DND-41 (cell line): Measurements from ENCODE around the gene ATP11B.

Source experiments
- ATAC-seq: fragments of 200-7000 bp; cut with Tn5 transposase; 3 replicates; pipeline ENCODE4 v1.9.1; 2021; ENCODE audit warnings: low read depth; ENCODE audit not compliant: insufficient read depth
- DNase-seq: peaks from one replicate; pipeline ENCODE4 v3.0.0-alpha.2; 2020
- H2AFZ ChIP-seq: 2 replicates; pipeline ENCODE4 v1.6.0; 2012; ENCODE audit warnings: low read depth, low read length
- H3K27ac ChIP-seq: 2 replicates; pipeline ENCODE4 v1.5.1; 2012; ENCODE audit warnings: low read length, inconsistent platforms
- H3K27me3 ChIP-seq: fragments of 200-600 bp; sonication (generic); 2 replicates; pipeline ENCODE4 v1.6.0; 2012; ENCODE audit warnings: low read length, mild to moderate bottlenecking, inconsistent platforms; ENCODE audit not compliant: insufficient read depth, poor library complexity
- H3K36me3 ChIP-seq: 2 replicates; pipeline ENCODE4 v1.5.1; 2012; ENCODE audit warnings: low read length, inconsistent platforms; ENCODE audit not compliant: insufficient read depth
- H3K4me1 ChIP-seq: 2 replicates; pipeline ENCODE4 v1.5.1; 2012; ENCODE audit warnings: mild to moderate bottlenecking, low read length; ENCODE audit not compliant: insufficient read depth
- H3K4me2 ChIP-seq: 2 replicates; pipeline ENCODE4 v1.6.0; 2012; ENCODE audit warnings: mild to moderate bottlenecking, moderate library complexity, low read length, inconsistent platforms; ENCODE audit not compliant: insufficient read depth
- H3K4me3 ChIP-seq, 2 experiments: fragments of 200-600 bp in 1 of 2; shearing (Covaris generic) in 1 of 2; 2 replicates each; pipeline ENCODE4 v1.5.1; 2012 to 2016; ENCODE audit warnings: inconsistent platforms in 2 of 2, low read length in 2 of 2, mild to moderate bottlenecking in 2 of 2, low read depth in 1 of 2, moderate library complexity in 1 of 2
- H3K79me2 ChIP-seq: 2 replicates; pipeline ENCODE4 v1.6.0; 2012; ENCODE audit warnings: low read length, inconsistent platforms; ENCODE audit not compliant: insufficient read depth
- H3K9ac ChIP-seq: 2 replicates; pipeline ENCODE4 v1.6.0; 2012; ENCODE audit warnings: low read depth, mild to moderate bottlenecking, inconsistent platforms, low read length, moderate library complexity
- H3K9me3 ChIP-seq: 2 replicates; pipeline ENCODE4 v1.5.1; 2012; ENCODE audit warnings: low read length, moderate library complexity, mild to moderate bottlenecking, inconsistent platforms; ENCODE audit not compliant: insufficient read depth, severe bottlenecking
- H4K20me1 ChIP-seq: 2 replicates; pipeline ENCODE4 v1.6.0; 2012; ENCODE audit warnings: low read length; ENCODE audit not compliant: insufficient read depth
- CTCF ChIP-seq: IDR thresholded peaks from 2 replicates; pipeline ENCODE4 v1.5.1; 2012; ENCODE audit warnings: borderline replicate concordance, low read length, moderate library complexity, mild to moderate bottlenecking; ENCODE audit not compliant: poor library complexity, severe bottlenecking; ENCODE audit errors: extremely low read depth
- EZH2 ChIP-seq: IDR thresholded peaks from 3 replicates; pipeline ENCODE4 v1.6.1; 2012; ENCODE audit warnings: borderline replicate concordance, low read depth, mild to moderate bottlenecking, moderate library complexity, low read length, inconsistent platforms; ENCODE audit not compliant: severe bottlenecking

ATP11B gene

DNA sequence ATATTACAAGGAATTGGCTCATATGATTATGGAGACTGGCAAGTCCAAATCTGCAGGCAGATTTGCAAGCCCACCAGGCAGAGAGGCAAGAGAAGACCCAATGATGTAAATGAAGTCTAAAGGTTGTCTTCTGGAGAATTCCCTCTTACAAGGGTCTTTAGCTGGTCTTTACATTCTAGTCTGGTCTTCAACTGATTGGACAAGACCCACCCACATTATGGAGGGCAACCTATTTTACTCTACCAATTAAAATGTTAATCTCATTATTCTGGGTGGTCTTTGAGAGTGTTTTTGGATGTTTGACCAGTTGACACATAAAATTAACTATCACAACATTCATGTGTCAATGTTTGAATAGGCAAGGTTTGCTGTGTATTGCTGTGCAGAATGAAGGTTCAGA lies 28.0 kb upstream of the ATP11B start:
- Histone ChIP-seq H2AFZ (no peak overlapping the region), H4K20me1 (no peaks in the 10 kb centered on the region), H3K27ac (no peak overlapping the region), H3K4me2 (no peak overlapping the region), H3K9me3 (no peaks in the 10 kb centered on the region), H3K27me3 (peaks cover 9% of the 10 kb centered on the region), H3K4me1 (no peaks in the 10 kb centered on the region), H3K4me3 (no peak overlapping the region), H3K79me2 (no peaks in the 10 kb centered on the region), H3K9ac (no peak overlapping the region), H3K36me3 (no peaks in the 10 kb centered on the region)
- no peak for ATAC-seq
- DNase-seq, result no peak
- TF ChIP-seq CTCF (no peak), EZH2 (no peak)

DNA sequence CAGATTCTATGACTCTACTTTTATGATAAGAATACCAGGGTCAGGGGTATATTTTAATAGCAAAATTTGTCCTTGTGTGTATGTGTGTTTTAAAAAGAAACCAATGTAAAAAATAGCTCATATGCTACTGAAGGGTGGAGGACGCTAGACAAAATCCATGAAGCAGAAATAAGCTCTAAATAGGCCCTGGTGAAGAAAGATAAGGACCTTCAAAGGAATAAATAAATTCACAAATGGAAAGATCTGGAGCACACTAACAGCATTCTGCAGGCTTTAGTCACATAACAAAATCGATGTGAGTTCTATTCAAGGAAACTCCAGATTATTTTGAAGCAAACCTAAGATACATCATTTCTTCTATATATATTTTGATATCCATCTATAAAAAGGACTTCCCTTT lies 27.2 kb upstream of the ATP11B start:
- DNase-seq (no peak), ATAC-seq (no peak)
- Histone ChIP-seq H3K27ac (no peak overlapping the region), H3K9me3 (no peaks in the 10 kb centered on the region), H4K20me1 (no peaks in the 10 kb centered on the region), H3K9ac (no peak overlapping the region), H3K36me3 (no peaks in the 10 kb centered on the region), H3K4me1 (no peaks in the 10 kb centered on the region), H3K4me2 (no peak overlapping the region), H3K4me3 (no peak overlapping the region), H3K27me3 (peaks cover 14% of the 10 kb centered on the region), H2AFZ (no peak overlapping the region), H3K79me2 (no peaks in the 10 kb centered on the region)
- TF ChIP-seq CTCF (no peak), EZH2 (no peak)

GRCh38 chr3:182768413-182768812 lies 24.9 kb upstream of the ATP11B start:
- Histone ChIP-seq H2AFZ (no peak overlapping the region), H3K27ac (no peak overlapping the region), H3K4me3 (no peak overlapping the region), H3K36me3 (no peaks in the 10 kb centered on the region), H3K9me3 (no peaks in the 10 kb centered on the region), H3K4me2 (no peak overlapping the region), H3K9ac (no peak overlapping the region), H3K27me3 (peaks cover 14% of the 10 kb centered on the region), H3K79me2 (no peaks in the 10 kb centered on the region), H4K20me1 (no peaks in the 10 kb centered on the region), H3K4me1 (no peaks in the 10 kb centered on the region)
- TF ChIP-seq EZH2 (no peak), CTCF (no peak)
- ATAC-seq (no peak), DNase-seq (no peak)

GRCh38 chr3:182769673-182770072 lies 23.6 kb upstream of the ATP11B start:
- H3K36me3 ChIP-seq, result no peaks in the 10 kb centered on the region
- H2AFZ ChIP-seq, result no peak overlapping the region
- no peaks in the 10 kb centered on the region for H4K20me1 ChIP-seq
- no peak overlapping the region for H3K4me2 ChIP-seq
- TF ChIP-seq EZH2 (no peak), CTCF (no peak)
- H3K79me2 ChIP-seq, result no peaks in the 10 kb centered on the region
- H3K9me3 ChIP-seq, result no peaks in the 10 kb centered on the region
- H3K27ac ChIP-seq, result no peak overlapping the region
- DNase-seq (no peak), ATAC-seq (no peak)
- H3K9ac ChIP-seq, result no peak overlapping the region
- H3K27me3 ChIP-seq, result peaks cover 10% of the 10 kb centered on the region
- H3K4me1 ChIP-seq, result no peaks in the 10 kb centered on the region
- H3K4me3 ChIP-seq, result no peak overlapping the region
